Measurements from ENCODE around the gene PBX1.

DNA sequence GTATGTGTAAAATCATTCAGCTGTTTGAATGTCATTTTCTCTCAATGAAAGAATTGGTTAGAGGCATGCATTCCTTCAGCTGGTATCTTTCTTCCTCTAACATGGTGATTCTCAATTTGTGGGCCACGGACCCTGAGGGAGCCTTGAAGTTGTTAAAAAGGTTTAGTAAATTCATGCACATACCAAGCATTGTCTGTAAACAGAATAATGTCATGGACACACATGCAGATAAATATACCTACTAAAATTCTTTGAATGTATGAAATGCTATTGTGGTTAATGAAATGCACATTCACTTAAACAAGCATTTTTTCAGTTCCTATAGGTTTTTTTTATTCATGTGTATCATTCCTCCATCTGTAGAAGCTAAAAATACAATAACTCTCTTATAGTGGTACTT is 65.4 kb downstream of the PBX1 start:
- no peak for TF ChIP-seq POLR2A (IDR thresholded peaks at IDR 0.05; ENCODE audit: low read depth, low read length)
- TF ChIP-seq, protein P1, sequence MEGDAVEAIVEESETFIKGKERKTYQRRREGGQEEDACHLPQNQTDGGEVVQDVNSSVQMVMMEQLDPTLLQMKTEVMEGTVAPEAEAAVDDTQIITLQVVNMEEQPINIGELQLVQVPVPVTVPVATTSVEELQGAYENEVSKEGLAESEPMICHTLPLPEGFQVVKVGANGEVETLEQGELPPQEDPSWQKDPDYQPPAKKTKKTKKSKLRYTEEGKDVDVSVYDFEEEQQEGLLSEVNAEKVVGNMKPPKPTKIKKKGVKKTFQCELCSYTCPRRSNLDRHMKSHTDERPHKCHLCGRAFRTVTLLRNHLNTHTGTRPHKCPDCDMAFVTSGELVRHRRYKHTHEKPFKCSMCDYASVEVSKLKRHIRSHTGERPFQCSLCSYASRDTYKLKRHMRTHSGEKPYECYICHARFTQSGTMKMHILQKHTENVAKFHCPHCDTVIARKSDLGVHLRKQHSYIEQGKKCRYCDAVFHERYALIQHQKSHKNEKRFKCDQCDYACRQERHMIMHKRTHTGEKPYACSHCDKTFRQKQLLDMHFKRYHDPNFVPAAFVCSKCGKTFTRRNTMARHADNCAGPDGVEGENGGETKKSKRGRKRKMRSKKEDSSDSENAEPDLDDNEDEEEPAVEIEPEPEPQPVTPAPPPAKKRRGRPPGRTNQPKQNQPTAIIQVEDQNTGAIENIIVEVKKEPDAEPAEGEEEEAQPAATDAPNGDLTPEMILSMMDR (IDR thresholded peaks at IDR 0.05; ENCODE audit: extremely low read depth in 1 of 2, insufficient read depth in 1 of 2, low read depth in 1 of 2, low read length in 2 of 2): no peak
- no peak for TF ChIP-seq FOS (IDR thresholded peaks at IDR 0.05; ENCODE audit: borderline replicate concordance, insufficient read depth, low read length)
- no peak for TF ChIP-seq POLR2AphosphoS5 (IDR thresholded peaks at IDR 0.05; ENCODE audit: insufficient read depth, low read depth, low read length)
- TF ChIP-seq EZH2 (IDR thresholded peaks at IDR 0.05; ENCODE audit: borderline replicate concordance, low read depth, low read length, severe bottlenecking): no peak
- no peak for TF ChIP-seq MYC (IDR thresholded peaks at IDR 0.05; ENCODE audit: low read depth, low read length)
- no peak for TF ChIP-seq JUN (IDR thresholded peaks at IDR 0.05; ENCODE audit: borderline replicate concordance, insufficient read depth, insufficient read length, low read depth)
